H1 (cell line): Measurements from ENCODE around the gene CBLB. TPM values are rescaled to one million over a fixed set of nuclear protein-coding genes. Genes with fewer than 3 reads are reported as not detected.

Source experiments
- CTCF ChIA-PET: fragments of 300-600 bp; sonication (Branson Sonifier 250); formaldehyde crosslinking; loops from one replicate; lab custom pipeline; 2021; ENCODE audit not compliant: partially characterized antibody; lab: Charles Lee
- POLR2A ChIA-PET: fragments of 300-600 bp; sonication (Branson Sonifier 250); formaldehyde crosslinking; loops from one replicate; lab custom pipeline; 2021; ENCODE audit warnings: inconsistent platforms; ENCODE audit not compliant: partially characterized antibody; lab: Charles Lee
- DNase-seq, 2 experiments: peaks; one replicate each; pipeline versions ENCODE4 v3.0.0 to v3.0.0-alpha.2; 2010 to 2022; ENCODE audit warnings: low spot score in 2 of 2, low read depth in 1 of 2, mixed read lengths in 1 of 2
- FAIRE-seq: peaks from 2 replicates; lab custom pipeline; 2011; peaks lifted over from hg19 to GRCh38; lab: Jason Lieb, UNC
- H2AFZ ChIP-seq: 2 replicates; pipeline ENCODE4 v1.8.1; 2012; ENCODE audit warnings: low read length, inconsistent platforms
- H2AK5ac ChIP-seq: 2 replicates; pipeline ENCODE4 v1.6.1; 2013; ENCODE audit warnings: low read depth, low read length
- H2BK120ac ChIP-seq: replicated peaks from 2 replicates; pipeline ENCODE3; 2013; ENCODE audit warnings: low read depth, low read length, inconsistent platforms
- H2BK12ac ChIP-seq: 2 replicates; pipeline ENCODE4 v1.6.1; 2013; ENCODE audit warnings: low read depth, low read length
- H2BK15ac ChIP-seq: 2 replicates; pipeline ENCODE4 v1.6.1; 2013; ENCODE audit warnings: low read length
- H2BK20ac ChIP-seq: 2 replicates; pipeline ENCODE4 v1.6.1; 2013; ENCODE audit warnings: low read length
- H2BK5ac ChIP-seq: 2 replicates; pipeline ENCODE4 v1.6.1; 2013; ENCODE audit warnings: low read depth, low read length
- H3K14ac ChIP-seq: 2 replicates; pipeline ENCODE4 v1.6.1; 2013; ENCODE audit warnings: inconsistent platforms; ENCODE audit not compliant: insufficient read length
- H3K18ac ChIP-seq: 2 replicates; pipeline ENCODE4 v1.6.1; 2013; ENCODE audit warnings: low read length; ENCODE audit errors: extremely low read depth
- H3K23ac ChIP-seq: 2 replicates; pipeline ENCODE4 v1.6.1; 2013; ENCODE audit warnings: inconsistent platforms; ENCODE audit not compliant: insufficient read length
- H3K23me2 ChIP-seq: 2 replicates; pipeline ENCODE4 v1.6.1; 2013; ENCODE audit warnings: low read depth, low read length
- H3K27ac ChIP-seq: 2 replicates; pipeline ENCODE4 v1.6.1; 2011; ENCODE audit warnings: low read depth, low read length, inconsistent platforms
- H3K27me3 ChIP-seq, 4 experiments: replicated peaks in 1 of 4; 1 replicate in 1 of 4; 2 replicates in 3 of 4; pipeline versions ENCODE4 v1.6.1 to v1.8.1; 2011 to 2013; ENCODE audit warnings: low read length in 3 of 4, mild to moderate bottlenecking in 3 of 4, inconsistent platforms in 2 of 4, mixed read lengths in 2 of 4, moderate library complexity in 1 of 4; ENCODE audit not compliant: control insufficient read depth in 3 of 4, insufficient read depth in 3 of 4; ENCODE audit errors: extremely low read depth in 1 of 4
- H3K36me3 ChIP-seq, 4 experiments: 2 replicates each; pipeline versions ENCODE4 v1.6.1 to v1.8.1; 2011 to 2013; ENCODE audit warnings: mild to moderate bottlenecking in 4 of 4, low read length in 3 of 4, moderate library complexity in 2 of 4, control low read depth in 1 of 4, inconsistent platforms in 1 of 4; ENCODE audit not compliant: insufficient read depth in 4 of 4, control insufficient read depth in 2 of 4
- H3K4ac ChIP-seq: replicated peaks from 2 replicates; pipeline ENCODE3; 2013; ENCODE audit warnings: low read length, low read depth, mixed read lengths, inconsistent platforms; ENCODE audit not compliant: insufficient read length
- H3K4me1 ChIP-seq, 4 experiments: replicated peaks in 1 of 4; 1 replicate in 1 of 4; 2 replicates in 3 of 4; pipeline versions ENCODE4 v1.6.1 to v1.8.1; 2011 to 2013; ENCODE audit warnings: low read length in 3 of 4, inconsistent platforms in 2 of 4, mixed read lengths in 1 of 4; ENCODE audit not compliant: insufficient read depth in 4 of 4, control insufficient read depth in 3 of 4
- H3K4me2 ChIP-seq, 2 experiments: 2 replicates each; pipeline versions ENCODE4 v1.6.1 to v1.8.1; 2011 to 2013; ENCODE audit warnings: low read depth in 2 of 2, low read length in 2 of 2, control low read depth in 1 of 2, inconsistent platforms in 1 of 2, mild to moderate bottlenecking in 1 of 2; ENCODE audit not compliant: insufficient read depth in 1 of 2
- H3K4me3 ChIP-seq, 4 experiments: fragments of 200-600, 300-600 bp in 1 of 4; sonication (generic), shearing (Covaris generic), sonication (Bioruptor Twin) in 1 of 4; 2 replicates each; pipeline versions ENCODE4 v1.5.1 to v1.8.1; 2011 to 2016; ENCODE audit warnings: low read length in 4 of 4, low read depth in 3 of 4, control low read depth in 2 of 4, inconsistent platforms in 2 of 4, mild to moderate bottlenecking in 2 of 4, mixed read lengths in 1 of 4, moderate library complexity in 1 of 4; ENCODE audit not compliant: insufficient read depth in 2 of 4; ENCODE audit errors: extremely low read depth in 1 of 4
- H3K56ac ChIP-seq: replicated peaks from 2 replicates; pipeline ENCODE3; 2013; ENCODE audit warnings: low read depth, mild to moderate bottlenecking, mixed read lengths, low read length, inconsistent platforms; ENCODE audit not compliant: insufficient read length
- H3K79me1 ChIP-seq: 2 replicates; pipeline ENCODE4 v1.6.1; 2013; ENCODE audit warnings: low read depth, low read length, control low read depth
- H3K79me2 ChIP-seq, 2 experiments: 2 replicates each; pipeline versions ENCODE4 v1.6.1 to v1.8.1; 2012 to 2013; ENCODE audit warnings: low read length in 2 of 2, mild to moderate bottlenecking in 2 of 2, inconsistent platforms in 1 of 2; ENCODE audit not compliant: insufficient read depth in 2 of 2, control insufficient read depth in 1 of 2
- H3K9ac ChIP-seq, 4 experiments: replicated peaks in 1 of 4; 1 replicate in 1 of 4; 2 replicates in 3 of 4; pipeline versions ENCODE4 v1.6.1 to v1.8.1; 2011 to 2013; ENCODE audit warnings: low read depth in 3 of 4, low read length in 3 of 4, control low read depth in 2 of 4, mild to moderate bottlenecking in 2 of 4, moderate library complexity in 2 of 4, inconsistent platforms in 1 of 4; ENCODE audit errors: extremely low read depth in 1 of 4
- H3K9me3 ChIP-seq, 2 experiments: 2 replicates each; pipeline versions ENCODE4 v1.6.1 to v1.8.1; 2012 to 2013; ENCODE audit warnings: mild to moderate bottlenecking in 2 of 2, moderate library complexity in 2 of 2, control low read depth in 1 of 2, inconsistent platforms in 1 of 2, low read depth in 1 of 2, low read length in 1 of 2, mixed read lengths in 1 of 2; ENCODE audit not compliant: insufficient read depth in 2 of 2
- H4K20me1 ChIP-seq, 2 experiments: replicated peaks in 1 of 2; 2 replicates each; pipeline versions ENCODE3 to v1.8.1; 2011 to 2013; ENCODE audit warnings: inconsistent platforms in 2 of 2, low read length in 2 of 2, mild to moderate bottlenecking in 1 of 2; ENCODE audit not compliant: insufficient read depth in 2 of 2, control insufficient read depth in 1 of 2
- H4K5ac ChIP-seq: 2 replicates; pipeline ENCODE4 v1.6.1; 2013; ENCODE audit warnings: low read length, low read depth, mixed read lengths, inconsistent platforms; ENCODE audit not compliant: insufficient read length
- H4K8ac ChIP-seq: 2 replicates; pipeline ENCODE4 v1.8.0; 2013; ENCODE audit warnings: mild to moderate bottlenecking, moderate library complexity, low read length, inconsistent platforms; ENCODE audit not compliant: insufficient read depth; ENCODE audit errors: extremely low read depth
- H4K91ac ChIP-seq: replicated peaks from 2 replicates; pipeline ENCODE3; 2013; ENCODE audit warnings: low read length, mixed read lengths, inconsistent platforms; ENCODE audit not compliant: insufficient read length
- CREB1 ChIP-seq: IDR thresholded peaks from 2 replicates; pipeline ENCODE4 v1.6.1; 2012; ENCODE audit warnings: inconsistent platforms
- EZH2 ChIP-seq: fragments of 200-600 bp; sonication (generic); IDR thresholded peaks from 2 replicates; pipeline ENCODE4 v1.7.1; 2012; ENCODE audit warnings: low read depth, mild to moderate bottlenecking, moderate library complexity, low read length, inconsistent platforms; ENCODE audit not compliant: severe bottlenecking
- HDAC2 ChIP-seq, 2 experiments: fragments of 300-600 bp in 1 of 2; sonication (generic) in 1 of 2; IDR thresholded peaks; 2 replicates each; pipeline ENCODE4 v1.6.1; 2011 to 2012; ENCODE audit warnings: low read depth in 2 of 2, low read length in 2 of 2, mild to moderate bottlenecking in 2 of 2, moderate library complexity in 2 of 2, borderline replicate concordance in 1 of 2, inconsistent platforms in 1 of 2
- POLR2A ChIP-seq, 2 experiments: IDR thresholded peaks; 1 replicate in 1 of 2; 2 replicates in 1 of 2; pipeline ENCODE4 v1.6.1; 2011; ENCODE audit warnings: low read depth in 2 of 2, low read length in 2 of 2, mild to moderate bottlenecking in 2 of 2; ENCODE audit errors: control extremely low read depth in 1 of 2
- WGBS, 2 experiments: shearing (Covaris generic) in 1 of 2; methylation state at CpG; one replicate each; pipeline versions ENCODE4 v1.1.6 to v1.1.7; 2013 to 2015; ENCODE audit warnings: low lambda C conversion rate in 2 of 2, mixed read lengths in 2 of 2, inconsistent platforms in 1 of 2, low coverage in 1 of 2, missing lambda C conversion rate in 1 of 2; ENCODE audit not compliant: insufficient replicate concordance in 2 of 2, insufficient coverage in 1 of 2, insufficient read length in 1 of 2; ENCODE audit errors: extremely low coverage in 1 of 2, missing lambda C conversion rate in 1 of 2; 5-methylcytosine and 5-hydroxymethylcytosine counted together
- polyA plus RNA-seq, 7 experiments: library from polyadenylated mRNA; depleted of rRNA in 3 of 7; stranded (reverse) in 5 of 7; unstranded in 2 of 7; fragments of >200 nt in 5 of 7; fragments of 200-250 nt in 2 of 7; gene quantifications; 1 replicate in 5 of 7; 2 replicates in 1 of 7; 4 replicates in 1 of 7; pipeline versions ENCODE4 v1.2.1 to v1.2.3, GENCODE V29; 2011 to 2013; ENCODE audit warnings: missing spikeins in 2 of 7, mixed read lengths in 2 of 7
- total RNA-seq: library from RNA; stranded (reverse); fragmentation: NEBNext Ultra II Directional; extraction: Animal tissue kit (Norgen Biotek cat#: 25700); gene quantifications from 2 replicates; pipeline ENCODE4 v1.2.1, GENCODE V29; 2021

Gene CBLB
- total and polyA plus RNA-seq, 2 of the 8 experiments (the other 6 are each of a cell fraction or from before 2014, with no cell fraction given): 14.5 to 26.0 TPM

GRCh38 chr3:105876780-105877327 lies 8.0 kb upstream of the CBLB start:
- H3K23me2 ChIP-seq: no peaks in the 10 kb centered on the region
- H3K4me1 ChIP-seq: peaks cover 0 to 3% (median 0%) of the 10 kb centered on the region in 4 experiments; a peak in 2 of 7 replicates
- FAIRE-seq (no peak), DNase-seq (no peak)
- H3K79me2 ChIP-seq: no peaks in the 10 kb centered on the region
- no peak overlapping the region for H2AK5ac ChIP-seq
- H3K4ac ChIP-seq: no peak overlapping the region
- H3K36me3 ChIP-seq: no peaks in the 10 kb centered on the region
- H4K91ac ChIP-seq: no peak overlapping the region
- CTCF ChIA-PET: interaction anchor here (1.0 kb wide), 1 partner anchor 24 kb away, joined by 3 read pairs; no protein-coding TSS in a partner anchor
- WGBS, 2 experiments: 92% methylated on average over 2 of the region's 2 CpGs; no CpG with 5 or more reads in 1 of the 2 experiments
- no peak overlapping the region for H2AFZ ChIP-seq
- H3K14ac ChIP-seq: no peak overlapping the region
- no peaks in the 10 kb centered on the region for H3K27me3 ChIP-seq
- H3K4me2 ChIP-seq: no peak overlapping the region
- H3K23ac ChIP-seq: no peak overlapping the region
- no peak overlapping the region for H2BK5ac ChIP-seq
- POLR2A ChIA-PET: no interaction called here
- H4K20me1 ChIP-seq: no peaks in the 10 kb centered on the region
- H3K9me3 ChIP-seq: no peaks in the 10 kb centered on the region
- no peak overlapping the region for H2BK120ac ChIP-seq
- H2BK20ac ChIP-seq: no peak overlapping the region
- no peak overlapping the region for H3K4me3 ChIP-seq
- H3K79me1 ChIP-seq: no peaks in the 10 kb centered on the region
- no peak overlapping the region for H2BK15ac ChIP-seq
- H3K18ac ChIP-seq: no peak overlapping the region
- no peak overlapping the region for H4K5ac ChIP-seq
- no peak overlapping the region for H4K8ac ChIP-seq
- H3K27ac ChIP-seq: no peak overlapping the region
- no peak overlapping the region for H3K56ac ChIP-seq
- no peak overlapping the region for H2BK12ac ChIP-seq
- no peak overlapping the region for H3K9ac ChIP-seq
- TF ChIP-seq POLR2A (IDR thresholded peaks at IDR 0.05; ENCODE audit: control extremely low read depth in 1 of 2, low read depth in 2 of 2, low read length in 2 of 2) (no peak), CREB1 (no peak), HDAC2 (IDR thresholded peaks at IDR 0.05; ENCODE audit: borderline replicate concordance in 1 of 2, low read depth in 2 of 2, low read length in 2 of 2) (no peak), EZH2 (no peak)
